HFFc6 (cell line): Measurements from ENCODE around the gene RNF34. TPM values are rescaled to one million over a fixed set of nuclear protein-coding genes. Genes with fewer than 3 reads are reported as not detected.
"Not testable (repeated sequence)": the region's sequence is repeated elsewhere in the genome, so short reads cannot be mapped to it uniquely, and the experiment has no call there.

Source experiments
- DNase-seq: peaks from one replicate; pipeline ENCODE4 v3.0.0-alpha.2; 2018
- H3K27ac Mint-ChIP-seq: 2 replicates; pipeline ENCODE4 v1.8.0; 2020; ENCODE audit warnings: mild to moderate bottlenecking, mixed read lengths
- H3K27me3 Mint-ChIP-seq: 2 replicates; pipeline ENCODE4 v1.8.0; 2021; ENCODE audit warnings: mild to moderate bottlenecking, moderate library complexity, mixed read lengths; ENCODE audit not compliant: insufficient read depth
- H3K36me3 Mint-ChIP-seq: 2 replicates; pipeline ENCODE4 v1.8.0; 2021; ENCODE audit warnings: low read depth, mixed read lengths
- H3K4me1 Mint-ChIP-seq: 2 replicates; pipeline ENCODE4 v1.8.0; 2020; ENCODE audit warnings: low read depth, mixed read lengths
- H3K4me3 Mint-ChIP-seq: 2 replicates; pipeline ENCODE4 v1.8.0; 2020; ENCODE audit warnings: mild to moderate bottlenecking, moderate library complexity, mixed read lengths
- H3K9me3 Mint-ChIP-seq: 2 replicates; pipeline ENCODE4 v1.8.0; 2020; ENCODE audit warnings: mild to moderate bottlenecking, mixed read lengths
- CTCF ChIP-seq: fragments of 200-600 bp; sonication (generic); IDR thresholded peaks from 2 replicates; pipeline ENCODE4 v1.5.0; 2021; ENCODE audit warnings: antibody characterized with exemption, mild to moderate bottlenecking
- total RNA-seq, 6 experiments: library from RNA; stranded (reverse); fragmentation: NEBNext Ultra II Directional; extraction: Animal tissue kit (Norgen Biotek cat#: 25700); gene quantifications; 2 replicates in 1 of 6; 3 replicates in 5 of 6; pipeline ENCODE4 v1.2.3, GENCODE V29; 2021

Gene RNF34
- total RNA-seq, 6 experiments from 2014 or later: 33.1 to 41.6 (median 39.0) TPM

- Mint-ChIP-seq H3K36me3 (peaks cover 5% of the 10 kb centered on the region; the same call in 1 of the 2 replicates), H3K4me3 (no peak overlapping the region), H3K27me3 (peaks cover 4% of the 10 kb centered on the region; the same call in 1 of the 2 replicates), H3K4me1 (no peaks in the 10 kb centered on the region), H3K9me3 (peaks cover 6% of the 10 kb centered on the region; the same call in 1 of the 2 replicates), H3K27ac (no peak overlapping the region)
- TF ChIP-seq CTCF: no peak
- DNase-seq: no peak
These were observed 20.0 kb upstream of the RNF34 start for GRCh38 chr12:121379945-121380344.

GRCh38 chr12:121383601-121384021 lies 16.3 kb upstream of the RNF34 start:
- Mint-ChIP-seq H3K27me3 (peaks cover 4% of the 10 kb centered on the region; the same call in 1 of the 2 replicates), H3K9me3 (no peaks in the 10 kb centered on the region), H3K36me3 (no peaks in the 10 kb centered on the region), H3K4me1 (peaks cover 11% of the 10 kb centered on the region), H3K4me3 (no peak overlapping the region), H3K27ac (no peak overlapping the region)
- TF ChIP-seq CTCF: peak; percentile 52
- DNase-seq: no peak

- H3K27ac Mint-ChIP-seq, H3K4me3 Mint-ChIP-seq, DNase-seq, H3K36me3 Mint-ChIP-seq, H3K9me3 Mint-ChIP-seq, H3K27me3 Mint-ChIP-seq: not testable (repeated sequence)
- peaks cover 16% of the 10 kb centered on the region for H3K4me1 Mint-ChIP-seq
These were observed 15.0 kb upstream of the RNF34 start for GRCh38 chr12:121384891-121385290.

- Mint-ChIP-seq H3K27me3 (no peaks in the 10 kb centered on the region), H3K27ac (peak overlapping the region; percentile 67), H3K36me3 (no peaks in the 10 kb centered on the region), H3K4me1 (peaks cover 28% of the 10 kb centered on the region), H3K9me3 (no peaks in the 10 kb centered on the region), H3K4me3 (no peak overlapping the region)
- no peak for TF ChIP-seq CTCF
- peak; percentile 73 for DNase-seq
These were observed 11.4 kb upstream of the RNF34 start for GRCh38 chr12:121388421-121388981.

GRCh38 chr12:121390856-121391255 lies 9.1 kb upstream of the RNF34 start:
- no peak overlapping the region for H3K27ac Mint-ChIP-seq
- no peak overlapping the region for H3K4me3 Mint-ChIP-seq
- peak; percentile 8 for DNase-seq
- H3K9me3 Mint-ChIP-seq: no peaks in the 10 kb centered on the region
- no peaks in the 10 kb centered on the region for H3K36me3 Mint-ChIP-seq
- no peaks in the 10 kb centered on the region for H3K27me3 Mint-ChIP-seq
- peaks cover 28% of the 10 kb centered on the region for H3K4me1 Mint-ChIP-seq
- no peak for TF ChIP-seq CTCF

GRCh38 chr12:121391619-121392324 lies 8.1 kb upstream of the RNF34 start:
- H3K4me1 Mint-ChIP-seq: peaks cover 28% of the 10 kb centered on the region
- H3K9me3 Mint-ChIP-seq: no peaks in the 10 kb centered on the region
- peak overlapping the region; percentile 77 for H3K4me3 Mint-ChIP-seq
- TF ChIP-seq CTCF: no peak
- no peaks in the 10 kb centered on the region for H3K27me3 Mint-ChIP-seq
- peak; percentile 46 for DNase-seq
- peak overlapping the region; percentile 74 for H3K27ac Mint-ChIP-seq
- no peaks in the 10 kb centered on the region for H3K36me3 Mint-ChIP-seq
